ENCODE results near the gene MYADML2.

DNA sequence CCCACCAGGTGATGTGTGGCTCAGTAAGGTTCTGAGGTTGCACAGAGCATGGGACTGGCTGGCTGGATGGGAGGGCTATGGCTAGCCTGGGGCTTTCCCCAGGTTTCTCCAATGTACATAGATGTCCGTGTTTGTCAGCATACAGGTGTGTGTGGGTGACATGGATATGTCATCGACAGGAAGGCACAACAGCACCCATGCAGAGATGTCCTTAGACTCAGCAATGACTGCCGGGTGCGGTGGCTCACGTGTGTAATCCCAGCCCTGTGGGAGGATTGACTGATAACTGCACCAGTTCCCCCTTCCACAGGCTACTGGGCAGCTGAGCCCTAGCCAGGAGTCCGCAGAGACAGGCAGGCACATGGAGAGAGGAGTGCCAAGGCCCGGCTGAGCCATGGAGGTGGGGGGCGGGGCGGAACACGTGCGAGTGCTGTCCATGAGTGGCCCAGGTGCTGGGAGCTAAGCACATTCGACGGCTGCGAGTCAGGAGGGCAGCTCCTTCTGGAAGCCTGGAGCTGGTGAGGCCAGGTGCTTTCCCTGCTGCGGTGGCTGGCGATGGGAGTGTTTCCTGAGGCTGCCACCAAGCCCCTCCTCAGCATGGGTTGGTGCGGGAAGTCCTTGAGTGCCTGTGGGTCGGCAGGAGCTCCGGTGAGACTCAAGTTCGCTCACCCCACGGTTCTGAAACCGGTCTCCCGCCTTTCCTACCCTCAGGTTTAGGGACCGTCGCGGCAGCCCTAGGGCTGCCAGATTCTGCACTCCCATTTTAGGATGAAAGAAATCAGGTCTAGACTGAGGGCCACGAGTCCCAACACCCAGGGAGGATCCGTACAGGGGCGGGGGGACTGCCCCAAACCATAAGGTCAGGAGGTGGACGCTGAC is 29.5 kb upstream of the MYADML2 start:
- TF ChIP-seq POLR2AphosphoS5 (IDR thresholded peaks at IDR 0.05; ENCODE audit: low read depth, low read length), result no peak
- no peak for TF ChIP-seq SIN3A (IDR thresholded peaks at IDR 0.05; ENCODE audit: borderline replicate concordance, insufficient read depth, low read length)
- no peak for TF ChIP-seq FOXP2 (optimal IDR thresholded peaks at IDR 0.05; ENCODE audit: borderline replicate concordance, extremely low read depth, extremely low read length, insufficient read depth)

Data from PFSK-1 (cell line).